Endothelial cell (in vitro differentiated cells): ENCODE measurements around the gene GRID1. TPM values are rescaled to one million over a fixed set of nuclear protein-coding genes. Genes with fewer than 3 reads are reported as not detected.

ENCODE experiments used
- DNase-seq: peaks from one replicate; pipeline ENCODE4 v3.0.0; 2021; ENCODE audit warnings: low spot score
- H3K27ac Mint-ChIP-seq: one replicate; pipeline ENCODE4 v1.8.0; 2021; ENCODE audit warnings: mixed read lengths, inconsistent platforms; ENCODE audit not compliant: unreplicated experiment
- H3K27me3 Mint-ChIP-seq: one replicate; pipeline ENCODE4 v1.8.0; 2021; ENCODE audit warnings: mild to moderate bottlenecking, moderate library complexity, mixed read lengths, inconsistent platforms; ENCODE audit not compliant: unreplicated experiment
- H3K36me3 Mint-ChIP-seq: one replicate; pipeline ENCODE4 v1.8.0; 2021; ENCODE audit warnings: mild to moderate bottlenecking, low read depth, mixed read lengths, inconsistent platforms; ENCODE audit not compliant: unreplicated experiment
- H3K4me1 Mint-ChIP-seq: one replicate; pipeline ENCODE4 v1.8.0; 2021; ENCODE audit warnings: mild to moderate bottlenecking, mixed read lengths, inconsistent platforms; ENCODE audit not compliant: unreplicated experiment
- H3K4me3 Mint-ChIP-seq: one replicate; pipeline ENCODE4 v1.8.0; 2021; ENCODE audit warnings: mild to moderate bottlenecking, mixed read lengths, inconsistent platforms; ENCODE audit not compliant: unreplicated experiment
- H3K9me3 Mint-ChIP-seq: one replicate; pipeline ENCODE4 v1.8.0; 2021; ENCODE audit warnings: mixed read lengths, inconsistent platforms; ENCODE audit not compliant: unreplicated experiment
- total RNA-seq: library from RNA; stranded (reverse); fragmentation: NEBNext Ultra II Directional; extraction: Animal tissue kit (Norgen Biotek cat#: 25700); gene quantifications from one replicate; pipeline ENCODE4 v1.2.1, GENCODE V29; 2021; ENCODE audit not compliant: unreplicated experiment
- TF ChIP-seq, protein P1 (sequence below): fragments of 200-600 bp; sonication (generic); IDR thresholded peaks from one replicate; pipeline ENCODE4 v1.5.0; 2021; ENCODE audit warnings: antibody characterized with exemption; ENCODE audit not compliant: unreplicated experiment

The GRID1 gene
- total RNA-seq, 1 donor from 2014 or later: 0.26 TPM

DNA sequence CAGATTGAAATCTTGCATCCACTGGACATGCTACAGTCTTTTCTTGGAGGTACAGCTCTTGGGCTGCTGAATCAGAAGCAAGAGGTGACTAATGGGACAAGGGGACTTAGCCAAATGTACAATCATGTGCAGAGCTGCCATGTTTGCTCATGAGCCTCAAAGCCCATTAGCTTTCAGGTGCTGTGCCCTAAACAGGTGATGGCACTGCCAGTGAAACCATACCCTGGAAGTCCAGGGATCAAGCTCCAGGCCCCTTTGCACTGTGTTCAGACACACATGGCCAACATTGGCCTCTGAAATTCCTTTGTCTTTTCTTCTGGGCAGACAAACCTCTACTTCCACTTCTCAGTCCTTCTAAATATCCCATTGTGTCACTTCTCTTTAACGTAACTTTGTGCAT lies 328.2 kb downstream of the GRID1 start:
- Mint-ChIP-seq H3K9me3 (peaks cover 5% of the 10 kb centered on the region), H3K4me3 (no peak overlapping the region), H3K36me3 (peaks cover 4% of the 10 kb centered on the region), H3K27me3 (no peaks in the 10 kb centered on the region), H3K27ac (no peak overlapping the region), H3K4me1 (no peaks in the 10 kb centered on the region)
- TF ChIP-seq, protein P1, sequence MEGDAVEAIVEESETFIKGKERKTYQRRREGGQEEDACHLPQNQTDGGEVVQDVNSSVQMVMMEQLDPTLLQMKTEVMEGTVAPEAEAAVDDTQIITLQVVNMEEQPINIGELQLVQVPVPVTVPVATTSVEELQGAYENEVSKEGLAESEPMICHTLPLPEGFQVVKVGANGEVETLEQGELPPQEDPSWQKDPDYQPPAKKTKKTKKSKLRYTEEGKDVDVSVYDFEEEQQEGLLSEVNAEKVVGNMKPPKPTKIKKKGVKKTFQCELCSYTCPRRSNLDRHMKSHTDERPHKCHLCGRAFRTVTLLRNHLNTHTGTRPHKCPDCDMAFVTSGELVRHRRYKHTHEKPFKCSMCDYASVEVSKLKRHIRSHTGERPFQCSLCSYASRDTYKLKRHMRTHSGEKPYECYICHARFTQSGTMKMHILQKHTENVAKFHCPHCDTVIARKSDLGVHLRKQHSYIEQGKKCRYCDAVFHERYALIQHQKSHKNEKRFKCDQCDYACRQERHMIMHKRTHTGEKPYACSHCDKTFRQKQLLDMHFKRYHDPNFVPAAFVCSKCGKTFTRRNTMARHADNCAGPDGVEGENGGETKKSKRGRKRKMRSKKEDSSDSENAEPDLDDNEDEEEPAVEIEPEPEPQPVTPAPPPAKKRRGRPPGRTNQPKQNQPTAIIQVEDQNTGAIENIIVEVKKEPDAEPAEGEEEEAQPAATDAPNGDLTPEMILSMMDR: no peak
- DNase-seq: no peak

DNA sequence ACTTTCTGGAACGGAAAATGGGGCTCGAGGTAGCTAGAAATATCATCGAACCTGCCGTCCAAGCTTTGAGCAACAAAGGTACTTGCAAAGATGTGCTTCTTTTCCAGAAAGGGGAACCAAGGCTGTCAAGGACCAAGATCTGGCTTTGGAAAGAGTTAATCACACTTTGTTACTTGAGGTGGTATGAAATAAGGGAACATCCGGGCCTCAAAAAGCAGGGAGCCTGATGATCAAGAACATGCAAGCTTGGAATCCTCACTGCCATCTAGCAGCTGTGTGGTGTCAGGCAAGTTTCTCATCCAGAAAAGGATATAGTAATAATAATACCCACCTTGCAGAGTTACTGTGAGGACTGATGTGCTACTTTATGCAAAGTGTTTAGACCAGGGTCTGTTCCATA lies 329.5 kb downstream of the GRID1 start:
- Mint-ChIP-seq H3K27me3 (no peaks in the 10 kb centered on the region), H3K9me3 (peaks cover 5% of the 10 kb centered on the region), H3K4me3 (no peak overlapping the region), H3K36me3 (peaks cover 4% of the 10 kb centered on the region), H3K27ac (no peak overlapping the region), H3K4me1 (no peaks in the 10 kb centered on the region)
- TF ChIP-seq, protein P1: no peak
- DNase-seq: no peak

DNA sequence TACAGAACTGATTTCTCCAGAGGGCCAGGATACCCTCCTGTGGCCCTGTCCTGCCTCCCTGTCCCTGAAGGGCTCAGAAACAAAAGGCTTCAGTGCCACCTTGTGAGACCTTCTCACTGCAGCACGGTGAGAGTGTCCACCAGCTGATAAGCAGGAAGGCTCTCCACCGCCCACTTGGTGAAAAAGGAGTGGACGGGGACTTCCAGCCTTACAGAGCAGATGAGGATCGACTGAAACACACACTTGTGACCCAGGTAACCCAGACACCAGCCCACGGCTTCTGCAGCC lies 330.1 kb downstream of the GRID1 start:
- H3K9me3 Mint-ChIP-seq: peaks cover 5% of the 10 kb centered on the region
- H3K27ac Mint-ChIP-seq: no peak overlapping the region

DNA sequence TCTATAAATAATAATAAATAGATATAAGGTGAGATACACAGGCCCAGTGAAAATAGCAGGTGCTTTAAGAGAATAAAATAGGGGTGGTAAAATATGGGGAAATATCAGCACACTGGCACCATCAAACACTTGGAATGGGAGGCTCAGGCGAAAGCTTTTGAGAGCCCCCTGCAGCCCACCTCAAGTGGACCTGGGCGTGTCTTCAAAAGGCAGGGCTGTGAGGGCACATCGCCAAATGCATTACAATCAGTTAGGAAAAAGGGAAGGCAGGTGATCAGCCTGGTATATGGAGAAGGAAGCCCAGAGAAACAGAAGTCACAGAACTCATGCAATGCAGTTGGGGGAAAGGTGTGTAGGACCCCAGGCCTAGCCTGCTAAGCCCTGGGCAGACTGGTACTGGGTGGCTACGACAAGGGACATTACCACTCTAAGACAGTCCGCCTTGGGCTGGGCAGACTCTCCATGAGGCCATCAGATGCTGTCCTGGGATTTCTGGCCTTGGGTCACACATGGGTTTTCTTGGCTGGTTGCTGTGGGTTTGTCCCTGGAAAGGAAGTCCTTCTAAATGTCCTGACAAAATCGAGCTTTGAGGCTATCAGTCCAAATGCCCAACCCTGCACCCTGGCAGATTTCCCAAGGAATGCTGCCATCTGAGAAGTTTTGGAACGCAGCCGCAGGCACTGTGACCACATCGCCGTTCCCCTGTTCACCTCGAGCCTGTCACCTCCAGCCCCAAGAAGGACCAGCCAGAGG lies 330.6 kb downstream of the GRID1 start:
- Mint-ChIP-seq H3K27me3 (no peaks in the 10 kb centered on the region), H3K9me3 (peaks cover 5% of the 10 kb centered on the region), H3K4me3 (no peak overlapping the region), H3K27ac (no peak overlapping the region), H3K4me1 (no peaks in the 10 kb centered on the region), H3K36me3 (peaks cover 4% of the 10 kb centered on the region)
- DNase-seq: no peak
- TF ChIP-seq, protein P1: no peak

More for the DNA sequence above, 330.1 kb downstream of the GRID1 start:
- TF ChIP-seq, protein P1: no peak
- H3K27me3 Mint-ChIP-seq: no peaks in the 10 kb centered on the region
- no peak for DNase-seq
- no peaks in the 10 kb centered on the region for H3K4me1 Mint-ChIP-seq
- H3K4me3 Mint-ChIP-seq: no peak overlapping the region
- peaks cover 4% of the 10 kb centered on the region for H3K36me3 Mint-ChIP-seq

DNA sequence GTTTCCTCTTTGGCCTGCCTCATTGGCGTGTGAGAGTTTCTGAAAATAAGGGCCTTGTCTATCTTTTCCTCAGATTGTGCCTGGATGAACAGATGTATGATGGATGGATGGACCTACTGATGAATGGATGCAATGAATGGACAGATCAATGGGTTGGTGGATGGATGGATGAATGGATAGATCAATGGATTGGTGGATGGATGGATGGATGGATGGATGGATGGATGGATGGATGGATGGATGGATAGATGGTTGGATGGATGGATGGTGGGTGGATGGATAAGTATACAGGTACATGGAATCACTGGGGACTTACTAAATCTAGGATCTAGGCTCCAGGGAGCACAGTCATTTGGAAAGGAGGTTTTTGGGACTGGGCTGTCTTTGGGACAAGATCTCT lies 331.9 kb downstream of the GRID1 start:
- Mint-ChIP-seq H3K27me3 (no peaks in the 10 kb centered on the region), H3K9me3 (peaks cover 5% of the 10 kb centered on the region)
- TF ChIP-seq, protein P1: no peak

More for the DNA sequence above, 331.9 kb downstream of the GRID1 start:
- no peak overlapping the region for H3K4me3 Mint-ChIP-seq
- H3K4me1 Mint-ChIP-seq: no peaks in the 10 kb centered on the region
- H3K27ac Mint-ChIP-seq: peak overlapping the region; percentile 4
- no peak for DNase-seq
- H3K36me3 Mint-ChIP-seq: peaks cover 4% of the 10 kb centered on the region
